Measurements from ENCODE around the gene ERBB4. TPM values are rescaled to one million over a fixed set of nuclear protein-coding genes. Genes with fewer than 3 reads are reported as not detected.

ERBB4 gene
- total RNA-seq, 1 experiment from 2014 or later, result 0.15 TPM

- ATAC-seq, result no peak
- CTCF ChIA-PET, result no interaction called here
- BruUV-seq (replicated peaks), result no TSS peak
- no peak overlapping the region for H3K4me3 ChIP-seq (ENCODE audit: low read depth in 2 of 2, low read length in 2 of 2)
- H3K4me1 ChIP-seq (ENCODE audit: control insufficient read depth, insufficient read depth, low read length), result no peaks in the 10 kb centered on the region
- DNase-seq (ENCODE audit: low read depth, low spot score), result no peak
- POLR2A ChIA-PET, result no interaction called here
- no peaks in the 10 kb centered on the region for H3K9me3 ChIP-seq (ENCODE audit: control insufficient read depth, insufficient read depth, low read depth, low read length)
- no peaks in the 10 kb centered on the region for H3K27me3 ChIP-seq (ENCODE audit: control insufficient read depth, insufficient read depth, low read length)
- intact Hi-C loops (cut with micrococcal nuclease; ENCODE audit: unreplicated experiment) (no loop called here), in situ Hi-C loops (cut with HindIII; ENCODE audit: low pct_unique_long_range_greater_than_20kb, low sequenced_read_pairs) (no loop called here)
- TF ChIP-seq REST (IDR thresholded peaks at IDR 0.05; ENCODE audit: insufficient read depth in 1 of 2, low read depth in 2 of 2, low read length in 1 of 2) (no peak), SIN3A (IDR thresholded peaks at IDR 0.05; ENCODE audit: borderline replicate concordance, insufficient read depth, low read depth, low read length) (no peak), TCF7L2 (IDR thresholded peaks at IDR 0.05; ENCODE audit: low read depth, low read length) (no peak), POLR2AphosphoS5 (IDR thresholded peaks at IDR 0.05; ENCODE audit: low read depth, low read length) (no peak), CTCF (IDR thresholded peaks at IDR 0.05) (no peak)
- H3K36me3 ChIP-seq (ENCODE audit: control insufficient read depth, insufficient read depth, low read length), result no peaks in the 10 kb centered on the region
- no peak overlapping the region for H3K27ac ChIP-seq (ENCODE audit: low read length)
Observed at GRCh38 chr2:212223696-212224095, 314.9 kb downstream of the ERBB4 start.

- POLR2A ChIA-PET, result no interaction called here
- intact Hi-C loops (cut with micrococcal nuclease; ENCODE audit: unreplicated experiment), result no loop called here
- no peak overlapping the region for H3K4me3 ChIP-seq (ENCODE audit: low read depth in 2 of 2, low read length in 2 of 2)
Observed at GRCh38 chr2:212213191-212213590, 325.4 kb downstream of the ERBB4 start.

More at GRCh38 chr2:212213191-212213590, 325.4 kb downstream of the ERBB4 start:
- Histone ChIP-seq H3K4me1 (ENCODE audit: control insufficient read depth, insufficient read depth, low read length) (no peaks in the 10 kb centered on the region), H3K27me3 (ENCODE audit: control insufficient read depth, insufficient read depth, low read length) (no peaks in the 10 kb centered on the region), H3K27ac (ENCODE audit: low read length) (no peak overlapping the region), H3K9me3 (ENCODE audit: control insufficient read depth, insufficient read depth, low read depth, low read length) (no peaks in the 10 kb centered on the region), H3K36me3 (ENCODE audit: control insufficient read depth, insufficient read depth, low read length) (no peaks in the 10 kb centered on the region)
- CTCF ChIA-PET, result no interaction called here
- in situ Hi-C loops (cut with HindIII; ENCODE audit: low pct_unique_long_range_greater_than_20kb, low sequenced_read_pairs), result no loop called here
- TF ChIP-seq CTCF (IDR thresholded peaks at IDR 0.05) (no peak), POLR2AphosphoS5 (IDR thresholded peaks at IDR 0.05; ENCODE audit: low read depth, low read length) (no peak), REST (IDR thresholded peaks at IDR 0.05; ENCODE audit: insufficient read depth in 1 of 2, low read depth in 2 of 2, low read length in 1 of 2) (no peak), SIN3A (IDR thresholded peaks at IDR 0.05; ENCODE audit: borderline replicate concordance, insufficient read depth, low read depth, low read length) (no peak), TCF7L2 (IDR thresholded peaks at IDR 0.05; ENCODE audit: low read depth, low read length) (no peak)
- no peak for ATAC-seq
- BruUV-seq (replicated peaks), result no TSS peak
- DNase-seq (ENCODE audit: low read depth, low spot score), result no peak
